PC-9 (cell line): ENCODE results near the gene NR1H3. TPM values are rescaled to one million over a fixed set of nuclear protein-coding genes. Genes with fewer than 3 reads are reported as not detected.

Source experiments
- BruUV-seq: library from RNA; stranded (reverse); fragments of 400-500 nt; replicated peaks from 2 replicates; lab custom pipeline; 2021; lab: Mats Ljungman, UMichigan
- CTCF ChIA-PET: fragments of 300-600 bp; sonication (Branson Sonifier 250); formaldehyde crosslinking; loops from one replicate; lab custom pipeline; 2022; ENCODE audit warnings: antibody characterized with exemption; lab: Charles Lee
- POLR2A ChIA-PET: fragments of 300-600 bp; sonication (Branson Sonifier 250); formaldehyde crosslinking; loops from one replicate; lab custom pipeline; 2022; ENCODE audit warnings: antibody characterized with exemption; ENCODE audit not compliant: unreplicated experiment; lab: Charles Lee
- DNase-seq, 2 experiments: peaks; one replicate each; pipeline versions ENCODE4 v3.0.0 to v3.0.0-alpha.2; 2015 to 2022; ENCODE audit warnings: mixed read lengths in 1 of 2
- H2AFZ ChIP-seq: fragments of 200-600 bp; sonication (generic); 2 replicates; pipeline ENCODE4 v1.8.1; 2017; ENCODE audit warnings: antibody characterized with exemption
- H3F3A ChIP-seq: fragments of 200-600 bp; sonication (generic); 2 replicates; pipeline ENCODE4 v1.8.1; 2017; ENCODE audit warnings: antibody characterized with exemption, mild to moderate bottlenecking, low read depth; ENCODE audit not compliant: insufficient read depth
- H3K27ac ChIP-seq: fragments of 200-600 bp; sonication (generic); 2 replicates; pipeline ENCODE4 v1.6.1; 2016; ENCODE audit warnings: mixed run types
- H3K27me3 ChIP-seq: fragments of 200-600 bp; sonication (generic); 2 replicates; pipeline ENCODE4 v1.6.1; 2016; ENCODE audit warnings: low read depth, mixed run types; ENCODE audit not compliant: insufficient read depth
- H3K36me3 ChIP-seq: fragments of 200-600 bp; sonication (generic); 2 replicates; pipeline ENCODE4 v1.6.1; 2016; ENCODE audit warnings: low read depth, mixed run types
- H3K4me1 ChIP-seq: fragments of 200-600 bp; sonication (generic); replicated peaks from 2 replicates; pipeline ENCODE4 v1.6.1; 2016; ENCODE audit warnings: mixed run types; ENCODE audit not compliant: insufficient read depth
- H3K4me2 ChIP-seq: fragments of 200-600 bp; sonication (generic); 2 replicates; pipeline ENCODE4 v1.6.1; 2017; ENCODE audit warnings: mixed run types
- H3K4me3 ChIP-seq: fragments of 200-600 bp; sonication (generic); 2 replicates; pipeline ENCODE4 v1.6.1; 2016; ENCODE audit warnings: mixed run types
- H3K79me2 ChIP-seq: fragments of 200-600 bp; sonication (generic); 2 replicates; pipeline ENCODE4 v1.6.1; 2017; ENCODE audit warnings: low read depth, mixed run types
- H3K9me2 ChIP-seq: fragments of 200-600 bp; sonication (generic); 2 replicates; pipeline ENCODE4 v1.8.1; 2017; ENCODE audit warnings: mild to moderate bottlenecking; ENCODE audit not compliant: insufficient read depth
- H3K9me3 ChIP-seq: fragments of 200-600 bp; sonication (generic); 2 replicates; pipeline ENCODE4 v1.8.1; 2016; ENCODE audit warnings: low read depth; ENCODE audit not compliant: insufficient read depth
- H4K20me1 ChIP-seq: fragments of 200-600 bp; sonication (generic); 2 replicates; pipeline ENCODE4 v1.8.1; 2017; ENCODE audit not compliant: insufficient read depth
- CTCF ChIP-seq: fragments of 200-600 bp; sonication (generic); conservative IDR thresholded peaks from 2 replicates; pipeline ENCODE4 v1.6.1; 2017; ENCODE audit warnings: mixed run types, antibody characterized with exemption, mild to moderate bottlenecking, moderate library complexity
- EZH2 ChIP-seq: fragments of 200-600 bp; sonication (generic); IDR thresholded peaks from 2 replicates; pipeline ENCODE4 v1.8.0; 2017; ENCODE audit warnings: antibody characterized with exemption, low read depth
- intact Hi-C: fragments of 100-400 bp; cut with micrococcal nuclease; formaldehyde crosslinking; loops from one replicate; pipeline ENCODE4 v1.10.0; 2022; ENCODE audit not compliant: unreplicated experiment
- total RNA-seq: library from RNA; stranded (reverse); gene quantifications from 2 replicates; pipeline ENCODE4 v1.2.3, GENCODE V29; 2021

The NR1H3 gene
- total RNA-seq, 1 experiment from 2014 or later = 90.4 TPM

GRCh38 chr11:47225552-47226400 is 32.0 kb upstream of the NR1H3 start:
- Histone ChIP-seq H3F3A (peaks cover 5% of the 10 kb centered on the region), H3K4me3 (no peak overlapping the region), H3K27ac (no peak overlapping the region), H3K27me3 (no peaks in the 10 kb centered on the region), H3K4me1 (peaks cover 4% of the 10 kb centered on the region), H3K9me3 (no peaks in the 10 kb centered on the region), H3K79me2 (no peaks in the 10 kb centered on the region), H3K4me2 (no peak overlapping the region), H3K9me2 (no peaks in the 10 kb centered on the region), H2AFZ (no peak overlapping the region), H4K20me1 (no peaks in the 10 kb centered on the region), H3K36me3 (peaks cover 16% of the 10 kb centered on the region; the same call in 1 of the 2 replicates)
- DNase-seq = no peak
- CTCF ChIA-PET = interaction anchor here (0.6 kb wide), 1 partner anchor 235 kb away, joined by 3 read pairs; no protein-coding TSS in a partner anchor
- no TSS peak for BruUV-seq
- POLR2A ChIA-PET = interaction anchor here (0.6 kb wide), 1 partner anchor 12 kb away, joined by 6 read pairs; no protein-coding TSS in a partner anchor
- no peak for TF ChIP-seq CTCF
- intact Hi-C loops = no loop called here

DNA sequence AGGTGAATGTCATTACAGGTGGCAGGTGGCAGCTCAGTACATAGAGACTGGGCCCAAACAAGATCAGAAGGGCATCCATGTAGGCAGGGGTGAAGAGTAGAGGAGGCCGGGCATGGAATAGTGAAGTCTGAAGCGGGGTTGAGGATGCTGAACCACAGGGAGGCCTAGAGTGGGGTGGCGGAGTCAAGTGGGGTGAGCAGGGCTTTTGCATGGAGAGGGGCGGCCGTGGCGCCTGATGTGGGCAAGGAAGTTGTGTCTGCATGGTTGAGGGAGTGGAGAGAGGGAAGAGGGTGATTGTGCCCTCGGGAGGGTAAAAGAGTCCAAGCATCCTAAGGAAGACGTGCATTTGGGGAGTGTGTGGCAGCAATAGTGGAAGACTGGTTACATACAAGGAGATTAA is 28.6 kb upstream of the NR1H3 start:
- no peaks in the 10 kb centered on the region for H3K27me3 ChIP-seq
- TF ChIP-seq EZH2 (no peak), CTCF (no peak)
- CTCF ChIA-PET = interaction anchor here (0.7 kb wide), 1 partner anchor 68 kb away, joined by 15 read pairs; no protein-coding TSS in a partner anchor
- H3K36me3 ChIP-seq = peaks cover 10% of the 10 kb centered on the region; the same call in 1 of the 2 replicates
- no peaks in the 10 kb centered on the region for H3K9me3 ChIP-seq
- BruUV-seq = no TSS peak
- H3F3A ChIP-seq = peaks cover 18% of the 10 kb centered on the region
- H3K4me2 ChIP-seq = no peak overlapping the region
- H3K79me2 ChIP-seq = no peaks in the 10 kb centered on the region
- peaks cover 13% of the 10 kb centered on the region for H3K4me1 ChIP-seq
- H3K4me3 ChIP-seq = no peak overlapping the region
- H2AFZ ChIP-seq = no peak overlapping the region
- POLR2A ChIA-PET = interaction anchor here (0.6 kb wide), 1 partner anchor 9 kb away, joined by 3 read pairs; no protein-coding TSS in a partner anchor
- H3K9me2 ChIP-seq = no peaks in the 10 kb centered on the region
- H3K27ac ChIP-seq = no peak overlapping the region
- no peaks in the 10 kb centered on the region for H4K20me1 ChIP-seq
- no peak for DNase-seq
- intact Hi-C loops = no loop called here

GRCh38 chr11:47233051-47233450 is 24.7 kb upstream of the NR1H3 start:
- no peaks in the 10 kb centered on the region for H3K79me2 ChIP-seq
- intact Hi-C loops = no loop called here
- CTCF ChIA-PET = interaction anchor here (0.7 to 1.2 kb wide), 2 partner anchors 27 to 395 kb away, joined by 3 to 6 read pairs; no protein-coding TSS in a partner anchor
- no peak for TF ChIP-seq EZH2
- no TSS peak for BruUV-seq
- H4K20me1 ChIP-seq = no peaks in the 10 kb centered on the region
- H3K27me3 ChIP-seq = no peaks in the 10 kb centered on the region
- no peak for DNase-seq
- no peak overlapping the region for H3K27ac ChIP-seq
- H3K36me3 ChIP-seq = no peaks in the 10 kb centered on the region
- H3K4me2 ChIP-seq = no peak overlapping the region
- no peak overlapping the region for H3K4me3 ChIP-seq
- H3K9me3 ChIP-seq = no peaks in the 10 kb centered on the region
- H3K4me1 ChIP-seq = peaks cover 38% of the 10 kb centered on the region
- H2AFZ ChIP-seq = no peak overlapping the region
- POLR2A ChIA-PET = no interaction called here
- no peaks in the 10 kb centered on the region for H3K9me2 ChIP-seq
- peaks cover 49% of the 10 kb centered on the region for H3F3A ChIP-seq
